ENCODE data around the gene PEA15. TPM values are rescaled to one million over a fixed set of nuclear protein-coding genes. Genes with fewer than 3 reads are reported as not detected.

Gene PEA15
- total and polyA plus RNA-seq, 10 of the 15 experiments (the other 5 are each of a cell fraction or from before 2014, with no cell fraction given), result 15.1 to 269 (median 65.6) TPM

DNA sequence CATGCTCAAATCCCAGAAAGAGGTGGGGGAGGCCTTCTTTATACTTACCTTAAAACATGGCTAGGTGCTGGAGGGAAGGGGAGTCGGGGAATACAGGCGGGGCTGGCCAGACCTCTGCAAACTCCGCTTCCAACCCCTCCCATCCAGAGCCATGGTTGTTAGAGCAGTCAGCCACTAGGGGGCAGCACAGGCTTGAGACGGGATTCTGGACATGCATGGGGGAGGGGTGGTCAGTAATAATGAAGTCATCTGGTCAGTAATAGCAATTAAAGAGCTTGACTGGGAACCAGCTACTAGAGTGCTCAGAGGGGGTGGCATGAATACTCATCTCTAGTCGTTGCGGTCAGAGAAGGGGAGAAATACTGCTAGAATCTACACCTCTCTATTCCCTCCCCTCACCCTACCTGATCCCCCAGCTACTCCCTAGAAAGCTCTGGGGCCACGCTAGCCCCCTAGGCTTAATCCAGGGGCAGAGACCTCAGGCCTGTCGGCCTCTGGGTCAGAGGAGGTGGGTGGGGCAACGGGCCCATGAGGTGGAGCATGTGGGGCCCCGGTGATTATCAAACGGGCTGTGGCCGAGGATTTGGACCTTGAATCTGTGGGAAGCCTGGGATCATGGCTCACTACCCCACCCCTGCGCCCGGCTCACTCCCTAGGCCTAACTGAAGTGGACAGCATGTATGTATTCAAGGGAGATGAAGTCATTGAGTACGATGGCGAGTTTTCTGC is 11.9 kb upstream of the PEA15 start (continued):
- no peak for TF ChIP-seq ZNF622 (IDR thresholded peaks at IDR 0.05)
- TF ChIP-seq MYC (IDR thresholded peaks at IDR 0.05; ENCODE audit: insufficient read depth, insufficient read length, insufficient replicate concordance, low read length, severe bottlenecking), result no peak
- TF ChIP-seq ZSCAN29 (IDR thresholded peaks at IDR 0.05), result no peak

DNA sequence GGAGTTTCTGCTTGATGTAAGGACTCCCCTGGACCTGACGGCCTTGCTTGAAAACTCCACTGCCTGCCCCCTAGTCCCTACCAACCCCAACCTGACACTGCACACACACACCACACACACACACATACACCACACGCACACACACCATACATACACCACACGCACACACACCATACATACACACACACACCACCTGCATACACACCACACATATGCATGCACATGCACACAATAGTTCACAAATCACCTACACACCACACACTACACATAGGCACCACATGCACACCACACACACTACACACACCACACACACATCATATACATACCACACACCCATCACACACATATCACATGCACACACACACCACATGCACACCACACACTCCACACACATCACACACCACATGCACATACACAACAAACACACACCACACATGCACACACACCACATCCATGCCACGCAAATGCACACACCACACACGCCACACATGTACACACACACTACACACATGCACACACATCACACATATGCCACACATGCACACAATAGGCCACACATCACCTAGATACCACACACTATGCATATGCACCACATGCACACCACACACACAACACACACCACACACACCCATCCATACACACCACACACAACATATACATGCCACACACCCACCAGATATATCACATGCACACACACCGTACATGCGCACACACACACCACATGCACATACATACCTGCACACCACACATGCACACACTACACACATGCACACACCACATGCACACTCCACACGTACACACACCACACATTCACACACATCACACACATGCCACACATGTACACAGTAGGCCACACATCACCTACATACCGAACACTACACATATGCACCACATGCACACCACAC is 11.1 kb upstream of the PEA15 start:
- ATAC-seq, result no peak
- 67% methylated on average over 9 of the region's 9 CpGs for WGBS (ENCODE audit: insufficient coverage, insufficient replicate concordance, low lambda C conversion rate, missing lambda C conversion rate)
- ChIA-PET RAD21 (ENCODE audit: unreplicated experiment) (interaction anchor here (0.6 to 5.4 kb wide), 48 partner anchors 9 to 384 kb away, joined by 3 to 128 read pairs (median 4); partner anchors contain the start of genes DCAF8 and PEX19), SMC1A (ENCODE audit: uncharacterized antibody, unreplicated experiment) (interaction anchor here (0.6 to 5.6 kb wide), 43 partner anchors 7 to 416 kb away, joined by 3 to 123 read pairs (median 5); partner anchors contain the start of genes ATP1A4, DCAF8, IGSF8 and PEX19), POLR2A (interaction anchor here (1.0 to 2.1 kb wide), 4 partner anchors 10 to 97 kb away, joined by 4 to 10 read pairs (median 6); no protein-coding TSS in a partner anchor), CTCF (interaction anchor here (0.5 to 8.7 kb wide), 55 partner anchors 9 to 415 kb away, joined by 3 to 273 read pairs (median 5); partner anchors contain the start of genes DCAF8 and PEX19)
- Histone ChIP-seq H3K79me2 (ENCODE audit: control insufficient read depth, insufficient read depth, low read length) (no peaks in the 10 kb centered on the region), H4K20me1 (ENCODE audit: control insufficient read depth, insufficient read depth) (no peaks in the 10 kb centered on the region), H3K4me3 (no peak overlapping the region), H3K4me2 (ENCODE audit: control insufficient read depth, insufficient read depth) (no peak overlapping the region), H3K36me3 (ENCODE audit: control insufficient read depth in 2 of 2, insufficient read depth in 2 of 2, low read length in 1 of 2) (no peaks in the 10 kb centered on the region), H2AFZ (ENCODE audit: control insufficient read depth, low read depth, low read length) (no peak overlapping the region), H3K9me3 (replicated peaks; ENCODE audit: control insufficient read depth, insufficient read depth, low read length) (no peaks in the 10 kb centered on the region), H3K27me3 (replicated peaks in 1 of 2; ENCODE audit: control insufficient read depth in 2 of 2, insufficient read depth in 2 of 2, low read length in 1 of 2) (peaks cover 0 to 3% of the 10 kb centered on the region in 2 experiments; a peak in 1 of 4 replicates), H3K4me1 (ENCODE audit: control insufficient read depth, insufficient read depth, low read length) (peaks cover 17% of the 10 kb centered on the region), H3K27ac (ENCODE audit: control insufficient read depth, insufficient read depth) (no peak overlapping the region), H3K9ac (ENCODE audit: control insufficient read depth, insufficient read depth, low read length) (no peak overlapping the region)
- no peak for DNase-seq (ENCODE audit: low read depth, low spot score)
- intact Hi-C loops (cut with micrococcal nuclease; ENCODE audit: unreplicated experiment) (loop anchor here (1.0 to 5.0 kb wide), 6 partner anchors 25 to 413 kb away; no protein-coding TSS in a partner anchor), in situ Hi-C loops (cut with MboI) (loop anchor here (5.0 kb wide), 1 partner anchor 98 kb away; no protein-coding TSS in a partner anchor)
- BruUV-seq (replicated peaks), result no TSS peak
- peak; percentile 85 for TF ChIP-seq HDGF (IDR thresholded peaks at IDR 0.05)
- peak; percentile 51 for TF ChIP-seq NR2C2 (IDR thresholded peaks at IDR 0.05; ENCODE audit: borderline replicate concordance, control insufficient read depth, insufficient read length, low read depth)
- TF ChIP-seq BRCA1 (IDR thresholded peaks at IDR 0.05; ENCODE audit: low read depth, low read length), result no peak
- FAIRE-seq, result peak; percentile 86

All from GM12878 (cell line).